Epidermal melanocyte (primary cell): ENCODE measurements around the gene CMYA5.
"Not testable (repeated sequence)": the region's sequence is repeated elsewhere in the genome, so short reads cannot be mapped to it uniquely, and the experiment has no call there.

Source experiments
- DNase-seq: peaks from one replicate; pipeline ENCODE4 v3.0.0; 2011; ENCODE audit warnings: low spot score; ENCODE audit not compliant: insufficient read length

Gene CMYA5

GRCh38 chr5:79702606-79703380 lies 13.2 kb downstream of the CMYA5 start:
- DNase-seq: no peak

- DNase-seq: no peak
Observed at GRCh38 chr5:79703381-79703645, 13.7 kb downstream of the CMYA5 start.

GRCh38 chr5:79704553-79704952 lies 14.9 kb downstream of the CMYA5 start:
- no peak for DNase-seq

- DNase-seq: no peak
Observed at GRCh38 chr5:79705632-79706031, 16.0 kb downstream of the CMYA5 start.

GRCh38 chr5:79706317-79706716 lies 16.7 kb downstream of the CMYA5 start:
- DNase-seq: not testable (repeated sequence)

GRCh38 chr5:79707535-79707934 lies 17.9 kb downstream of the CMYA5 start:
- DNase-seq: no peak

- no peak for DNase-seq
Observed at GRCh38 chr5:79712741-79713140, 23.1 kb downstream of the CMYA5 start.

- no peak for DNase-seq
Observed at GRCh38 chr5:79713727-79714126, 24.1 kb downstream of the CMYA5 start.

GRCh38 chr5:79716839-79717238 lies 27.2 kb downstream of the CMYA5 start:
- no peak for DNase-seq

GRCh38 chr5:79720096-79720495 lies 30.5 kb downstream of the CMYA5 start:
- DNase-seq: no peak

- no peak for DNase-seq
Observed at GRCh38 chr5:79727451-79728355, 38.1 kb downstream of the CMYA5 start.

- DNase-seq: no peak
Observed at GRCh38 chr5:79728396-79728795, 38.8 kb downstream of the CMYA5 start.

- DNase-seq: no peak
Observed at GRCh38 chr5:79729679-79730078, 40.0 kb downstream of the CMYA5 start.

- DNase-seq: no peak
Observed at GRCh38 chr5:79730564-79730963, 40.9 kb downstream of the CMYA5 start.

- no peak for DNase-seq
Observed at GRCh38 chr5:79731775-79732174, 42.1 kb downstream of the CMYA5 start.

- no peak for DNase-seq
Observed at GRCh38 chr5:79736528-79737514, 47.2 kb downstream of the CMYA5 start.

- no peak for DNase-seq
Observed at GRCh38 chr5:79738349-79738748, 48.7 kb downstream of the CMYA5 start.

GRCh38 chr5:79742549-79743136 lies 53.0 kb downstream of the CMYA5 start:
- no peak for DNase-seq

GRCh38 chr5:79743846-79744605 lies 54.4 kb downstream of the CMYA5 start:
- no peak for DNase-seq

- no peak for DNase-seq
Observed at GRCh38 chr5:79745255-79745654, 55.6 kb downstream of the CMYA5 start.
